Progenitor cell of endocrine pancreas (in vitro differentiated cells): ENCODE measurements around the gene UBE3C. TPM values are rescaled to one million over a fixed set of nuclear protein-coding genes. Genes with fewer than 3 reads are reported as not detected.
"Not testable (repeated sequence)": the region's sequence is repeated elsewhere in the genome, so short reads cannot be mapped to it uniquely, and the experiment has no call there.

Source experiments
- DNase-seq: peaks from one replicate; pipeline ENCODE4 v3.0.0; 2021; ENCODE audit warnings: low spot score; ENCODE audit not compliant: unreplicated experiment
- H3K27ac Mint-ChIP-seq: 2 replicates; pipeline ENCODE4 v1.8.0; 2021; ENCODE audit warnings: mild to moderate bottlenecking, moderate library complexity, mixed read lengths
- H3K27me3 Mint-ChIP-seq: 2 replicates; pipeline ENCODE4 v1.8.0; 2021; ENCODE audit warnings: mixed read lengths
- H3K36me3 Mint-ChIP-seq: 2 replicates; pipeline ENCODE4 v1.8.0; 2022; ENCODE audit warnings: mixed read lengths; ENCODE audit not compliant: insufficient read depth
- H3K4me1 Mint-ChIP-seq: 2 replicates; pipeline ENCODE4 v1.8.0; 2021; ENCODE audit warnings: low read depth, mixed read lengths
- H3K4me3 Mint-ChIP-seq: 2 replicates; pipeline ENCODE4 v1.8.0; 2021; ENCODE audit warnings: low read depth, mild to moderate bottlenecking, moderate library complexity, mixed read lengths
- H3K9me3 Mint-ChIP-seq: 2 replicates; pipeline ENCODE4 v1.8.0; 2021; ENCODE audit warnings: low read depth, mixed read lengths
- total RNA-seq: library from RNA; stranded (reverse); gene quantifications from 2 replicates; pipeline ENCODE4 v1.2.1, GENCODE V29; 2021
- TF ChIP-seq, protein P1 (sequence below): fragments of 200-600 bp; sonication (generic); IDR thresholded peaks from one replicate; pipeline ENCODE4 v1.5.0; 2021; ENCODE audit warnings: antibody characterized with exemption, mild to moderate bottlenecking; ENCODE audit not compliant: unreplicated experiment

The UBE3C gene
- total RNA-seq, 1 donor from 2014 or later, result 62.5 TPM

GRCh38 chr7:157253850-157254249 is 115.1 kb downstream of the UBE3C start:
- H3K9me3 Mint-ChIP-seq, result no peaks in the 10 kb centered on the region
- no peaks in the 10 kb centered on the region for H3K27me3 Mint-ChIP-seq
- H3K4me3 Mint-ChIP-seq, result no peak overlapping the region
- H3K36me3 Mint-ChIP-seq, result peaks cover 30% of the 10 kb centered on the region
- no peak overlapping the region for H3K27ac Mint-ChIP-seq
- TF ChIP-seq, protein P1, sequence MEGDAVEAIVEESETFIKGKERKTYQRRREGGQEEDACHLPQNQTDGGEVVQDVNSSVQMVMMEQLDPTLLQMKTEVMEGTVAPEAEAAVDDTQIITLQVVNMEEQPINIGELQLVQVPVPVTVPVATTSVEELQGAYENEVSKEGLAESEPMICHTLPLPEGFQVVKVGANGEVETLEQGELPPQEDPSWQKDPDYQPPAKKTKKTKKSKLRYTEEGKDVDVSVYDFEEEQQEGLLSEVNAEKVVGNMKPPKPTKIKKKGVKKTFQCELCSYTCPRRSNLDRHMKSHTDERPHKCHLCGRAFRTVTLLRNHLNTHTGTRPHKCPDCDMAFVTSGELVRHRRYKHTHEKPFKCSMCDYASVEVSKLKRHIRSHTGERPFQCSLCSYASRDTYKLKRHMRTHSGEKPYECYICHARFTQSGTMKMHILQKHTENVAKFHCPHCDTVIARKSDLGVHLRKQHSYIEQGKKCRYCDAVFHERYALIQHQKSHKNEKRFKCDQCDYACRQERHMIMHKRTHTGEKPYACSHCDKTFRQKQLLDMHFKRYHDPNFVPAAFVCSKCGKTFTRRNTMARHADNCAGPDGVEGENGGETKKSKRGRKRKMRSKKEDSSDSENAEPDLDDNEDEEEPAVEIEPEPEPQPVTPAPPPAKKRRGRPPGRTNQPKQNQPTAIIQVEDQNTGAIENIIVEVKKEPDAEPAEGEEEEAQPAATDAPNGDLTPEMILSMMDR, result no peak
- H3K4me1 Mint-ChIP-seq, result no peaks in the 10 kb centered on the region
- DNase-seq, result no peak

DNA sequence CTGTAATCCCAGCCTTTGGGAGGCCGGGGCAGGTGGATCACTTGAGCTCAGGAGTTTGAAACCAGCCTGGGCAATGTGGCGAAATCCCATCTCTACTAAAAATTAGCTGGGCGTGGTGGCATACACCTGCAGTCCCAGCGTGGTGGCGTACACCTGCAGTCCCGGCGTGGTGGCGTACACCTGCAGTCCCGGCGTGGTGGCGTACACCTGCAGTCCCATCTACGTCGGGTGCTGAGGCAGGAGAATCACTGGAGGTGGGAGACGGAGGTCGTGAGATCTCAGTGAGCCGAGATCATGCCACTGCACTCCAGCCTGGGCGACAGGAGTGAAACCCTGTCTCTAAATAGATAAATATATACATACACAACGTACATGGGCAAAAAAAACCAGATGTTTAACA is 116.1 kb downstream of the UBE3C start:
- not testable (repeated sequence) for DNase-seq, H3K27me3 Mint-ChIP-seq, H3K4me3 Mint-ChIP-seq, H3K27ac Mint-ChIP-seq, H3K9me3 Mint-ChIP-seq, H3K4me1 Mint-ChIP-seq
- peaks cover 31% of the 10 kb centered on the region for H3K36me3 Mint-ChIP-seq

DNA sequence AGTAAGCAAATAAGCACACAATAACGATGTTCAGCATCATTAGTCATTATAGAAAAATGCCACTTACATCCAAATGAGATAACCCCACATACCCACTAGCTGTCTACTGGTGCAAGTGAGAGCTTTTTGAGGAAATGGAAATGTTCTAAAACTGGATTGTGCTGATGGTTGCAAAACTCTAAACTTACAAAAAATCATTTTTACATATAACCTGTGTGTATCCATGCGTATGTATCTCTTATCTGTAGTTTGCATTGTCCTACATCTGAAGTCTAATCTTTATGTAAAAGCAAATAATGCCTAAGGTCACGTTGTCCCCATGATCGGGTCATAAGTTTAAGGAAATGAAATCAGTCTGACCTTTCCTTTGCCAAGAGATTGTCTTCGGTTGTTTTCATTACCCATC is 116.5 kb downstream of the UBE3C start:
- no peaks in the 10 kb centered on the region for H3K9me3 Mint-ChIP-seq
- H3K4me3 Mint-ChIP-seq, result no peak overlapping the region
- no peak for DNase-seq
- peaks cover 31% of the 10 kb centered on the region for H3K36me3 Mint-ChIP-seq
- H3K4me1 Mint-ChIP-seq, result no peaks in the 10 kb centered on the region
- H3K27ac Mint-ChIP-seq, result no peak overlapping the region
- H3K27me3 Mint-ChIP-seq, result no peaks in the 10 kb centered on the region
- TF ChIP-seq, protein P1, result no peak

- Mint-ChIP-seq H3K27ac (no peak overlapping the region), H3K9me3 (no peaks in the 10 kb centered on the region), H3K4me1 (no peaks in the 10 kb centered on the region), H3K4me3 (no peak overlapping the region), H3K27me3 (no peaks in the 10 kb centered on the region), H3K36me3 (peaks cover 33% of the 10 kb centered on the region)
- no peak for DNase-seq
- TF ChIP-seq, protein P1, result no peak
Measured at GRCh38 chr7:157263156-157263555, 124.4 kb downstream of the UBE3C start.

GRCh38 chr7:157265051-157265450 is 126.3 kb downstream of the UBE3C start:
- no peak overlapping the region for H3K4me3 Mint-ChIP-seq
- no peaks in the 10 kb centered on the region for H3K27me3 Mint-ChIP-seq
- H3K36me3 Mint-ChIP-seq, result peaks cover 32% of the 10 kb centered on the region
- TF ChIP-seq, protein P1, result no peak
- H3K9me3 Mint-ChIP-seq, result no peaks in the 10 kb centered on the region
- DNase-seq, result no peak
- H3K4me1 Mint-ChIP-seq, result peaks cover 7% of the 10 kb centered on the region
- no peak overlapping the region for H3K27ac Mint-ChIP-seq

DNA sequence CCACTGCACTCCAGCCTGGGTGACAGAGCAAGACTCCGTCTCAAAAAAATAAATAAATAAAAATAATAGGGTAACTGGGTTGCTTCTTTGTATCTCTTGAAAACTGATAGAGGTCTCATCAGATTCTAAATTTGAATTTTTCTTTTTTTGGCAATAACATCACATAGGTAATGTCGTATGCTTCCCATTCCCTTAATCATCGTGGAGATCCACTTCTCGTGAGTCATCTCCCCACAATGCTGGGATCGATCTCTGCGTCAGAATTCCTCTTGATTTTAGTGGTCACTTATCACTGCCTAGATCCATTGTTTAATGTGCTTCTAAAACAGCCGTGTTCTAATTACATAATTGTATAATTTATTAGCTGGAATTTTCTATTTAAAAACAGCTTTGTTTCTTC is 127.5 kb downstream of the UBE3C start:
- TF ChIP-seq, protein P1, result no peak
- H3K4me1 Mint-ChIP-seq, result peaks cover 7% of the 10 kb centered on the region
- no peaks in the 10 kb centered on the region for H3K9me3 Mint-ChIP-seq
- no peak overlapping the region for H3K4me3 Mint-ChIP-seq
- no peak for DNase-seq
- H3K36me3 Mint-ChIP-seq, result peaks cover 29% of the 10 kb centered on the region
- no peaks in the 10 kb centered on the region for H3K27me3 Mint-ChIP-seq
- no peak overlapping the region for H3K27ac Mint-ChIP-seq
